Left lobe of liver (tissue), 2 donors: ENCODE results near the gene ADARB1. TPM values are rescaled to one million over a fixed set of nuclear protein-coding genes. Genes with fewer than 3 reads are reported as not detected.
A peak's percentile ranks its signal among the peaks of the same experiment; 100 is the strongest.

Source experiments
- ATAC-seq: fragments of 200-7000 bp; cut with Tn5 transposase; one replicate; pipeline ENCODE4 v1.9.1; 2020; ENCODE audit warnings: mild to moderate bottlenecking, moderate library complexity
- DNase-seq: peaks from one replicate; pipeline ENCODE4 v3.0.0-alpha.2; 2020; ENCODE audit warnings: low spot score
- total RNA-seq: library from RNA; stranded (reverse); gene quantifications from one replicate; pipeline ENCODE4 v1.2.1, GENCODE V29; 2021
- donor health status: DM: no; HTN: no; CAD: no; lungs with moderate emphysema.
- donor health status: DM: no; HTN: yes; CAD: no.

ADARB1 gene
- total RNA-seq, 1 donor from 2014 or later = 9.8 TPM

DNA sequence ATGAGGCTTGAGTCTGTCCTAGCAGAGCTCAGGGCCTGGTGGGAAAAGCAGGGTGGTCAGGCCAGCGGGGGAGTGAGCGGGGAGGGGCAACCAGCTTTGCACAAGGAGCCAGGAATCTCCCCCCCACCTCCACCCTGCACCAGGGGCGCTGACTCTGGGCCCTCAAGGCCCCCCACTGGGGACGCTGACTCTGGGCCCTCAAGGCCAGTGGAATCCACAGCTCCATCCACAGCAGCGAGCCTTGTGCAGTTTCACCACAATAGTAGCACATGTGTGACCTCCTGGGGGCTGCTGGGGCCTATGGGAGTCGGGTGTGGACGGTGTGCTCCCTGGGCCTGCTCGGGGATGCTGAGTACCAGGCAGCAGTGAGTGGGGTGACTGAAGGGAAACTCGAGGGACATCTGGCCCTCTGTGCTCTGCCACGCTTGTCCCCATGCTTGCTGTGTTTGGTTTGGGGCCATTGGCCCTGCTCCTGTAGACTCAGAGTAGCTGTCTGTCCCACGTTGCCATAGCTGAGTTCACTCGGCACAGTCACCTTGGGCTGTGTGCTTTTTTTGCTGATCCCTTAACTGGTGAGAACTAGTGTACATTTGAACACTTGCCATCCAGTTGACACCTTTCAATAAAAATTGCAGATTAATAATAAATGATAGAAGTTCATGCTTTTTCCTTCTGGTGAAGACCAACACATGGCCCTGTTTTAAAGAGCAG, 89.2 kb downstream of the ADARB1 start:
- DNase-seq = no peak

DNA sequence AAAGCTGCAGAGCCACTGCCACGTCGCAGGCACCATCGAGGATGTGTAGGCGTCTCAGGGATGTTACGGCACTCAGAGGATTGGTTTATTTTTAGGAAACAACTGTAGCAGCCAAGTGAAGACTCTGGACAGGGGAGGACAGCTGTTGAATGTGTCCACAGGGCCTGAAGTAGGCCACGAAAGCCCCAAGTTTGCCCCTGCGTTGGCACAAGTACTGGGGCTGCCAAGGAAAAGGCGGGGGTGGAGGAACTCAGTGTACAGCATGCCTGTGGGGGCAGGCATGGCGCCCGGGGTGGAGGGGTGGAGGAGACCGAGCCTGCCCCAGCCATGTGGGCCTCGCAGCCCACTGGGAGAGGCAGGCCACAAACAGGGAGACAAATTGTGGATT, 89.7 kb downstream of the ADARB1 start:
- ATAC-seq = no peak
- DNase-seq = no peak

More for the DNA sequence above, 89.2 kb downstream of the ADARB1 start:
- ATAC-seq = no peak

- DNase-seq = no peak
- no peak for ATAC-seq
Measured at GRCh38 chr21:45164838-45165237, 90.5 kb downstream of the ADARB1 start.

- no peak for DNase-seq
- peak; percentile 93 for ATAC-seq
Measured at GRCh38 chr21:45166931-45167330, 92.6 kb downstream of the ADARB1 start.

DNA sequence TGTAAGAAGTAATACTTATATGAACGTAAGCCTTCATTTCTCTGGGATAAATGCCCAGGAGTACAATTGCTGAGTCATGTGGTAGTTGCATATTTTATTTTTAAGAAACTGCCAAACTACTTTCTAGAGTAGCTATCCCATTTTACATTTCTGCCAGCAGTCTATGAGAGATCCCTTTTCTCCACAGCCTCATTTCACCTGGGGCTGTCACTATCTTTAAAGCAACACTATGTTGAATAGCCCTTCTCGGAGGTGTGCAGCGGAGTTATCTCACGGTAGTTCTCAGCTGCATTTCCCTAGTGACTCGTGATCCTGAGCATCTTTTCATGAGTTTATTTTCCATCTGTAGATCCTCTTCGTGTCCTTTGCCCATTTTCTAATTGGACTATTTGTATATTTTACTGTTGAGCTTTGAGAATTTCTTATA, 93.4 kb downstream of the ADARB1 start:
- ATAC-seq = no peak
- DNase-seq = no peak

GRCh38 chr21:45168522-45168921, 94.1 kb downstream of the ADARB1 start:
- ATAC-seq (no peak), DNase-seq (no peak)

DNA sequence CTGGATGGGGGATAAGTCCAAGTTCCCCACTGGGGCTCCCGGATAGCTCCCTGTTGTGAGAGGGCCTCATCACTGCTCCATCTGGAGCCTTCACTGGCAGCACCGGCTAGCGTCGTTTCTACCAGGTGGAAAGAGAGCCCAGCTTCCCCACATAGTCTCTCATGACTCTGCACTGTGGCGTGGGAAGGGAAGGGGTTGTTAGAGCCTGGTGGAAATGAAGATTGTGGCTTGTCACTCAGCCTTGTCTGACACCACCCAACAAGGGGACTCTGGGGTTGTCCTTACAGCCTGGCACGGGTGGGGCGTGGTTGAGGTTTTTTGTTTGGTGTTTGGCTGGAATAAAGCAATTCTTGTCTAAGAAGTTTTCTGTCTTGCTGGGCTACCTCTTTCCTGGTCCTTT, 94.6 kb downstream of the ADARB1 start:
- DNase-seq (no peak), ATAC-seq (no peak)

- ATAC-seq (no peak), DNase-seq (no peak)
Measured at GRCh38 chr21:45169682-45170081, 95.3 kb downstream of the ADARB1 start.

- DNase-seq = no peak
- no peak for ATAC-seq
Measured at GRCh38 chr21:45170987-45171386, 96.6 kb downstream of the ADARB1 start.

DNA sequence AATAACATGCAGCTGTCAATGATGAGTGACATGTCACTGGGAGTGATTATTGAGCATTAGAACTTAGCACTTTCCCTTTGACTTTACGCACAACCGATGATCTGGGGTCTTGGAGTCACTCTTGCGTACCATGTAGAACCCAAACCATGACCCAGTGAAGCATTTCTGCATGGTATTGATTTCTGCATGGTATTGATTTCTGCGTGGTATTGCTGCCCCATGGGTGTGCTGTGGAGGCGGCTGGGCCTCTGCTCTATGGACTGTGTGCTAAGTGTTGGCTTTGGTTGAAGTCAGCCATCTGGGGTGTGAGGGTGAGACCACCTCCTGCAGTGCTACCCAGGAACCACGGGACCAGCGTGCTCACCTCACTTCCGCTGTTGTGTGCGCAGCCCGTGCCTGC, 98.0 kb downstream of the ADARB1 start:
- peak; percentile 30 for ATAC-seq
- DNase-seq = no peak

DNA sequence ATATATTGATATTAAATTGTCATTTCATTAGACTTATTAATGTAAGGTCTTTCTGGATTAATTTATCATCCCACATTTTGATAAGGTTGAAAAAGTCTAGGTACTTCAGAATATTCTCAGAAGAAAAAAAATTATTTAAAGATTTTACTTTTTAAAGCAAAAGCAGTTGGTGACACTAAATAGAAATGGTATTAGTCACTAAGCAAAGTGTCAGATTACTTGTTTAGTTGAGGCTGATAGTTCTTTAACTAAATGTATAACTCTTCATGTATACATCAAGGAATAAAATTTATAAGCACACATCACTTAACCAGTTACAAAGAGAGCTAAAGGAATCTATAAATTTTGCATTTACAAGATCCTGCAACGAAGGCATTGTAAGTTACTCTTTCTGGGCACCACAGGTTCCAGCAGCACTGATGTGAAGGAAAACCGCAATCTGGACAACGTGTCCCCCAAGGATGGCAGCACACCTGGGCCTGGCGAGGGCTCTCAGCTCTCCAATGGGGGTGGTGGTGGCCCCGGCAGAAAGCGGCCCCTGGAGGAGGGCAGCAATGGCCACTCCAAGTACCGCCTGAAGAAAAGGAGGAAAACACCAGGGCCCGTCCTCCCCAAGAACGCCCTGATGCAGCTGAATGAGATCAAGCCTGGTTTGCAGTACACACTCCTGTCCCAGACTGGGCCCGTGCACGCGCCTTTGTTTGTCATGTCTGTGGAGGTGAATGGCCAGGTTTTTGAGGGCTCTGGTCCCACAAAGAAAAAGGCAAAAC, 101.1 kb downstream of the ADARB1 start:
- ATAC-seq (no peak), DNase-seq (no peak)

DNA sequence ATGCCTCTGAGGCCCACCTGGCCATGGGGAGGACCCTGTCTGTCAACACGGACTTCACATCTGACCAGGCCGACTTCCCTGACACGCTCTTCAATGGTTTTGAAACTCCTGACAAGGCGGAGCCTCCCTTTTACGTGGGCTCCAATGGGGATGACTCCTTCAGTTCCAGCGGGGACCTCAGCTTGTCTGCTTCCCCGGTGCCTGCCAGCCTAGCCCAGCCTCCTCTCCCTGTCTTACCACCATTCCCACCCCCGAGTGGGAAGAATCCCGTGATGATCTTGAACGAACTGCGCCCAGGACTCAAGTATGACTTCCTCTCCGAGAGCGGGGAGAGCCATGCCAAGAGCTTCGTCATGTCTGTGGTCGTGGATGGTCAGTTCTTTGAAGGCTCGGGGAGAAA, 101.8 kb downstream of the ADARB1 start:
- no peak for ATAC-seq
- DNase-seq = no peak

DNA sequence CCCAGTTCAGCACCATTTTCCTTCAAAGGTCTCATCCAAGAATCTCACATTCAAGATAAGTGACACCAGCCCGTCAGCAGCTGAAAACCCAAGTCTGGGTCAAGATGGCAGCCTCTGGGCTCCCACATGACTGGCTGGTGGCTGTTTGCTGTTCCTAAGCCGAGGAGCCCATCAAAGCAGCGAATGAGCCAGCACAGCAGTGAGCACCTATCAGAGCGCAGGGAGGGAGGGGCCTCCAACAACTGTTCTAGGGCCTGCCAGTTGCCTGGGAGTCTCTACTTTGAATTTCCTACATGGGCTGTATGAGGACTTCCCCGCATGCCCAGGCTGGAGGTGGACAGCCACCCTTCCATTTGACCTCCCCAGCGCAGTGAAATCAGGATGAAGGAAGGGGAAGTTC, 102.7 kb downstream of the ADARB1 start:
- ATAC-seq = no peak

DNA sequence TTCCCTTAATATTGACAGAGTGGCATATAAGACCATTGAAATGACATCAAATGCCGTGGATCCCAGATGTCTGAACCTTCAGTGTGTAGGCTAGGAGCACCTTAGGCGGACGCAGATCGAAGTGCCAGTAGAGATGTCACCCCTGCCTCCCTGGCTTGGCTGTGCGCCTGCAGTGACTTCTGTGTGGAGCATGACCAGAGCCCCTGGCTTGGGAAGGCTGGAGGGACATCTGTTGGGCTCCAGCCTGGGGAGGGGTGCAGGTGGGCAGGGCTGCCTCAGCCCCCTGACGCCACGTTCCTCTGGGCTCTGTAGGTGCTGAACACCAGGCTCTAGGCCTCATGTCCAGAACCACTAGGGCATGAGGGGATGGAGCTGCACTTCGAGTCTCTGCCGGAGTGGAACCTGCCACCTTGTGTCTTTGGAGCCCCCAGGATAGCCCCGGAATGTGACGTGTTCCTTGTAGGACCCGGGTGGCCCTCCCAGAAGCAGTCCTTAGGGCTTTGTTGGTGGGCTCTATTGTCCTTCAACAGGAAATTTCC, 103.8 kb downstream of the ADARB1 start:
- ATAC-seq (no peak), DNase-seq (no peak)

More for the DNA sequence above, 102.7 kb downstream of the ADARB1 start:
- DNase-seq = no peak

DNA sequence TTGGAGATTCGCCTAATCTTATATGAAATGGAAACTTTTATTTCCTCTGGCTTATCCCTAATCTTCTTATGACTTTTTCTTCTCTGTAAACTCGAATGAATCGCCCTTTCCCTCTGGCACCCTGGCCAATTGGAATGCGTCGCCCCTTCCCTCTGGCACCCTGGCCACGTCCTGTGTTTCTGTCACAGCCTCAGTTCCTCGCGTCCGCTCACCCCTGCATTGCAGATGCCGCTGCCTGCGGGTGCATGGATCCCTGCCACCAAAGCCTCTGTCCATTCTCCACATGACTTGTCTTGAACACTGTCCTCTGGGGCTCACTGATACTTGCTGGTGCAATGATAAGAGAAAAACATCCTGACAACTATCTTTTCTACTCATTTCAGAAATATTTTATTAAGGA, 104.6 kb downstream of the ADARB1 start:
- DNase-seq (no peak), ATAC-seq (no peak)

DNA sequence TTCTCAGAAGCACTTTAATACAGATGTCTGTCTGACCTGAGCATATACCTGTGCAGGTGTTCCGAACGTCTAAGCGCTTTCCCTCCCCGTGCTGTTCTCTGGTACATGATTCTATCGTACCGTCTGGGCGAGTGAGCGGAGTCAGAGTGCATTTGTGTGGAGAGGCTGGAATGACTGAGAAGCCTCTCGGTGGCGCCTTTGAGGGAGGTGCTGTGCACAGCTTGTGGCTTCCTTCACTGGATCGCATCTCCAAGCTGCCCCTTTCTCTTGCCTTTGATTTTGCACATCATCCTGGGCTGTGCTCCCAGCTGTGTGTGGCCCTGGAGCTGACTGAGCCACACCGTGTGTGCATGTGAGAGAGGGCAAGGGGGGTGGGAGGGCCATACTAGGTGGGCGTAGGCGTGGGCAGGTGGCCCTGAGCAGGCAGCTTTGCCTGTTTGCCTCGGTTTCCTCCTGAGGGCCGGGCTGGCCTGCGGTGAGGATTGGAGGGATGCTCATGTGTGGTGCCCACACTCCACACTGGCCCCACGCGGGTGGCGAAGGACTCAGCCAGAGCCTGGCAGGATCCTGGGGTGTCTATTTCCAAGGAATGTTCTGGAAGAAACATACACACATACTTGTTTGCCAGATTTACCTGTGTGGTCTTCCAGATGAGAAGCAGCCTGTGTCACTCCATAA, 105.3 kb downstream of the ADARB1 start:
- ATAC-seq (no peak), DNase-seq (no peak)

GRCh38 chr21:45180246-45180599, 105.8 kb downstream of the ADARB1 start:
- ATAC-seq (no peak), DNase-seq (no peak)

- DNase-seq (no peak), ATAC-seq (no peak)
Measured at GRCh38 chr21:45182958-45183357, 108.6 kb downstream of the ADARB1 start.

GRCh38 chr21:45183852-45184251, 109.5 kb downstream of the ADARB1 start:
- ATAC-seq = no peak

GRCh38 chr21:45184869-45185268, 110.5 kb downstream of the ADARB1 start:
- ATAC-seq (no peak), DNase-seq (no peak)

More at GRCh38 chr21:45183852-45184251, 109.5 kb downstream of the ADARB1 start:
- DNase-seq = no peak

DNA sequence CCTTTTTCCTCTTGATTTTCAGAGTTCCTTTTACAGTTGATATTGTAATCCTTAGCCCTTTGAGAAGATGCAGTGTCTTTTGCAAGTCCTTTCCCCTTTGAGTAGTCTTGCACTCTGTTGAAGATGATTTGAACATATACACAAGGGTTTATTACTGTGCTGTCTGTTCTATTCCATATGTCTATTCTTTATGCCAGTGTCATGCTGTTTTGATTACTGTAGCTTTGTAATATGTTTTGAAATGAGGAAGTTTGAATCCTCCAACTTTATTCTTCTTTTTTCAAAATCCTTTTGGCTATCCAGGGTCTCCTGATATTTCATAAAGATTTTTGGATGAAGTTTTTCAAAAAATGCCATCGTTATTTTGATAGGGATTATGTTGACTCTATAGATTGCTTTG, 112.3 kb downstream of the ADARB1 start:
- no peak for DNase-seq
- ATAC-seq = no peak

- ATAC-seq = no peak
- DNase-seq = no peak
Measured at GRCh38 chr21:45187646-45188045, 113.3 kb downstream of the ADARB1 start.
